ENCODE measurements around the gene PLXDC1.

DNA sequence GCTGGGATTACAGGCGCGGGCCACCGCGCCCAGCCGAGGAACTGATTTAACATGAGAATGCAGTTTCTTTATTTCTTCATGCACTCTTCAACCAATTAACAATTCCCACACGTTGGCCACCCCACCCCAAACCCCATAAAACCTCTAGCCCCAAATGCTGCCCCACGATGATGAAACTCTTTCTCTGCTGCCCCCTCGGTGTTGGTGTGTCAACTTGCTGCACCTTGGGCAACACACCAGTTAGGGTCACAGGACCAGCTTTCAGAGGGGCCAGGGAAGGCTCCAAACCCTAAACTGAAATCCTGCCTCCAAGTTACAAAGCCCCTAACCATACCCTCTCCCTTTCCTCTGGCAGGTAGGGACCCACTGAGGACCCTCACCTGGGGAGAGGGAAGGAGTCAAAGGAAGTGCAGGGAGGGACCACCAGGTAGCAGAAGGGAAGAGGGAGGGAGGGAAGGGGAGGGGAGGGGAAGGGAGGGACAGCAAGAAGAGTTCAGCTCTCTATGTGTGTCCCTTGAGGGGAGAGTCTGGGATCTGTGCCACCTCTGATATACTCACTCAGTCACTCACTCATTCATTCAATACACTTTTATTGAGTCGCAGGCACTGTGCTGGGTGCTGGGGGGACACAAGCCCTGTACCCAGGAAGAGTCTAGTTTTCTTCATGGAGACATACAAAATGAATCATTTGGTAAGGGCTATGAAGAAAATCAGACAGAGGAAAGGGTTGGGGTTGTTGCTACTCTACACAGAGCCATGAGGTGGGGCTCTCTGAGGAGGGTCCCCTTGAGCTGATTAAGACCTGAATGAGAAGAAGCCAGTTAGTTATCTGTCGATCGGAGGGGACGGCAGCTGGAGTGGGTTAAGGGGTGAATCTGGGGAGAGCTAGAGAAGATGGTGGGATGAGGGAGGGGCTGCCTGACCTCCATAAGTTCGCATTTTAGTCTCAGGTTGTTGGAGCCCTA is 3.9 kb downstream of the PLXDC1 start:
- no peak for TF ChIP-seq POLR2A (IDR thresholded peaks at IDR 0.05)
- TF ChIP-seq, protein P1, sequence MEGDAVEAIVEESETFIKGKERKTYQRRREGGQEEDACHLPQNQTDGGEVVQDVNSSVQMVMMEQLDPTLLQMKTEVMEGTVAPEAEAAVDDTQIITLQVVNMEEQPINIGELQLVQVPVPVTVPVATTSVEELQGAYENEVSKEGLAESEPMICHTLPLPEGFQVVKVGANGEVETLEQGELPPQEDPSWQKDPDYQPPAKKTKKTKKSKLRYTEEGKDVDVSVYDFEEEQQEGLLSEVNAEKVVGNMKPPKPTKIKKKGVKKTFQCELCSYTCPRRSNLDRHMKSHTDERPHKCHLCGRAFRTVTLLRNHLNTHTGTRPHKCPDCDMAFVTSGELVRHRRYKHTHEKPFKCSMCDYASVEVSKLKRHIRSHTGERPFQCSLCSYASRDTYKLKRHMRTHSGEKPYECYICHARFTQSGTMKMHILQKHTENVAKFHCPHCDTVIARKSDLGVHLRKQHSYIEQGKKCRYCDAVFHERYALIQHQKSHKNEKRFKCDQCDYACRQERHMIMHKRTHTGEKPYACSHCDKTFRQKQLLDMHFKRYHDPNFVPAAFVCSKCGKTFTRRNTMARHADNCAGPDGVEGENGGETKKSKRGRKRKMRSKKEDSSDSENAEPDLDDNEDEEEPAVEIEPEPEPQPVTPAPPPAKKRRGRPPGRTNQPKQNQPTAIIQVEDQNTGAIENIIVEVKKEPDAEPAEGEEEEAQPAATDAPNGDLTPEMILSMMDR (IDR thresholded peaks at IDR 0.05 in 4 of 5, conservative IDR thresholded peaks at IDR 0.05 in 1 of 5), result no peak

Measured in gastrocnemius medialis (tissue), 4 donors.